CD4-positive, alpha-beta memory T cell (primary cell): ENCODE measurements around the gene DPH7. TPM values are rescaled to one million over a fixed set of nuclear protein-coding genes. Genes with fewer than 3 reads are reported as not detected.
"Not testable (repeated sequence)": the region's sequence is repeated elsewhere in the genome, so short reads cannot be mapped to it uniquely, and the experiment has no call there.

Experiments used
- CTCF ChIA-PET: fragments of 350-600 bp; sonication (Branson Sonifier 250); formaldehyde crosslinking; loops from one replicate; lab custom pipeline; 2021; ENCODE audit warnings: inconsistent platforms; ENCODE audit not compliant: partially characterized antibody; lab: Charles Lee
- POLR2A ChIA-PET: fragments of 350-600 bp; sonication (Branson Sonifier 250); formaldehyde crosslinking; loops from one replicate; lab custom pipeline; 2021; ENCODE audit not compliant: partially characterized antibody; lab: Charles Lee
- DNase-seq, 5 donors: peaks; one replicate each; pipeline versions ENCODE4 v3.0.0 to v3.0.0-alpha.2; 2020 to 2022; ENCODE audit warnings: mixed read lengths in 1 of 5
- H3K27ac ChIP-seq: one replicate; pipeline ENCODE4 v1.7.0; 2013; ENCODE audit warnings: low read depth, low read length
- H3K27me3 ChIP-seq: 2 replicates; pipeline ENCODE4 v1.7.0; 2013; ENCODE audit warnings: mild to moderate bottlenecking, low read length, moderate library complexity; ENCODE audit not compliant: insufficient read depth
- H3K36me3 ChIP-seq: 2 replicates; pipeline ENCODE4 v1.7.0; 2013; ENCODE audit warnings: mild to moderate bottlenecking, low read length, moderate library complexity; ENCODE audit not compliant: insufficient read depth
- H3K4me1 ChIP-seq: 2 replicates; pipeline ENCODE4 v1.7.0; 2013; ENCODE audit warnings: mild to moderate bottlenecking, low read length, moderate library complexity; ENCODE audit not compliant: insufficient read depth
- H3K4me3 ChIP-seq, 2 donors: one replicate each; pipeline ENCODE4 v1.7.0; 2013; ENCODE audit warnings: low read length in 2 of 2, mild to moderate bottlenecking in 1 of 2
- H3K9me3 ChIP-seq, 2 donors: one replicate each; pipeline ENCODE4 v1.7.0; 2013; ENCODE audit warnings: low read length in 2 of 2, control low read depth in 1 of 2; ENCODE audit not compliant: control insufficient read depth in 1 of 2
- H3K27ac Mint-ChIP-seq, 7 donors: one replicate each; pipeline ENCODE4 v1.8.0; 2020 to 2021; ENCODE audit warnings: mixed read lengths in 7 of 7, mild to moderate bottlenecking in 6 of 7, inconsistent platforms in 3 of 7, moderate library complexity in 3 of 7
- H3K27me3 Mint-ChIP-seq, 2 donors: one replicate each; pipeline ENCODE4 v1.8.0; 2020 to 2021; ENCODE audit warnings: mixed read lengths in 2 of 2
- H3K36me3 Mint-ChIP-seq, 2 donors: one replicate each; pipeline ENCODE4 v1.8.0; 2020 to 2021; ENCODE audit warnings: mixed read lengths in 2 of 2, inconsistent platforms in 1 of 2, mild to moderate bottlenecking in 1 of 2
- H3K4me1 Mint-ChIP-seq, 4 donors: one replicate each; pipeline ENCODE4 v1.8.0; 2020 to 2021; ENCODE audit warnings: mixed read lengths in 4 of 4, mild to moderate bottlenecking in 1 of 4
- H3K4me3 Mint-ChIP-seq, 8 donors: one replicate each; pipeline ENCODE4 v1.8.0; 2020 to 2021; ENCODE audit warnings: mixed read lengths in 8 of 8, mild to moderate bottlenecking in 7 of 8, moderate library complexity in 6 of 8, inconsistent platforms in 3 of 8
- H3K9me3 Mint-ChIP-seq, 8 donors: one replicate each; pipeline ENCODE4 v1.8.0; 2020 to 2021; ENCODE audit warnings: mixed read lengths in 8 of 8, mild to moderate bottlenecking in 5 of 8, inconsistent platforms in 3 of 8, moderate library complexity in 1 of 8
- intact Hi-C: fragments of 100-400 bp; cut with micrococcal nuclease; formaldehyde crosslinking; loops from one replicate; pipeline ENCODE4 v1.15.1; 2023
- polyA plus RNA-seq, 2 donors: library from polyadenylated mRNA; unstranded; fragments of 300-500 nt; fragmentation: Illumina TruSeq; gene quantifications; one replicate each; pipeline ENCODE4 v1.2.3, GENCODE V29; 2021
- total RNA-seq, 2 experiments: library from RNA; stranded (reverse); gene quantifications; one replicate each; pipeline ENCODE4 v1.2.3, GENCODE V29; 2021

The DPH7 gene
- total and polyA plus RNA-seq, 4 experiments from 2014 or later: 27.9 to 79.1 (median 53.5) TPM

- Histone ChIP-seq H3K36me3 (no peaks in the 10 kb centered on the region), H3K4me1 (no peaks in the 10 kb centered on the region), H3K4me3 (no peak overlapping the region), H3K27ac (no peak overlapping the region), H3K27me3 (no peaks in the 10 kb centered on the region), H3K9me3 (no peaks in the 10 kb centered on the region)
- DNase-seq: peak in 1 of 5 donors; percentile 2
- Mint-ChIP-seq H3K27ac (peak overlapping the region in 1 of 7 donors; percentile 29), H3K27me3 (no peaks in the 10 kb centered on the region), H3K4me1 (peaks cover 1 to 10% (median 4%) of the 10 kb centered on the region in 4 donors), H3K9me3 (no peaks in the 10 kb centered on the region), H3K4me3 (no peak overlapping the region), H3K36me3 (no peaks in the 10 kb centered on the region)
- intact Hi-C loops: no loop called here
- CTCF ChIA-PET: interaction anchor here (1.4 kb wide), 1 partner anchor 19 kb away, joined by 3 read pairs; no protein-coding TSS in a partner anchor
- POLR2A ChIA-PET: no interaction called here
Observed at GRCh38 chr9:137598943-137599342, 20.2 kb upstream of the DPH7 start.

- H3K4me1 Mint-ChIP-seq, H3K27ac ChIP-seq, H3K4me3 Mint-ChIP-seq, H3K4me1 ChIP-seq, H3K27me3 ChIP-seq, H3K9me3 ChIP-seq, H3K36me3 ChIP-seq, POLR2A ChIA-PET, H3K9me3 Mint-ChIP-seq, H3K27ac Mint-ChIP-seq, H3K4me3 ChIP-seq, intact Hi-C loops, H3K27me3 Mint-ChIP-seq, CTCF ChIA-PET, H3K36me3 Mint-ChIP-seq, DNase-seq: not testable (repeated sequence)
Observed at GRCh38 chr9:137596577-137596976, 17.9 kb upstream of the DPH7 start.

GRCh38 chr9:137593176-137593575 is 14.5 kb upstream of the DPH7 start:
- CTCF ChIA-PET: interaction anchor here (1.0 kb wide), 1 partner anchor 14 kb away, joined by 3 read pairs; no protein-coding TSS in a partner anchor
- Mint-ChIP-seq H3K36me3 (peaks cover 0 to 1% of the 10 kb centered on the region in 2 donors), H3K9me3 (no peaks in the 10 kb centered on the region), H3K4me3 (peak overlapping the region; percentile 18 to 63 (median 48)), H3K27me3 (no peaks in the 10 kb centered on the region), H3K27ac (peak overlapping the region in 2 of 7 donors; percentile 8 to 71), H3K4me1 (peaks cover 4 to 19% (median 10%) of the 10 kb centered on the region in 4 donors)
- Histone ChIP-seq H3K36me3 (no peaks in the 10 kb centered on the region), H3K9me3 (no peaks in the 10 kb centered on the region), H3K4me1 (peaks cover 20% of the 10 kb centered on the region), H3K27me3 (no peaks in the 10 kb centered on the region), H3K27ac (no peak overlapping the region), H3K4me3 (no peak overlapping the region)
- intact Hi-C loops: no loop called here
- POLR2A ChIA-PET: no interaction called here
- no peak for DNase-seq

- Histone ChIP-seq H3K27me3 (no peaks in the 10 kb centered on the region), H3K36me3 (peaks cover 3% of the 10 kb centered on the region), H3K27ac (no peak overlapping the region), H3K4me3 (no peak overlapping the region), H3K9me3 (no peaks in the 10 kb centered on the region), H3K4me1 (peaks cover 21% of the 10 kb centered on the region)
- intact Hi-C loops: no loop called here
- peak overlapping the region; percentile 18 to 63 (median 48) for H3K4me3 Mint-ChIP-seq
- POLR2A ChIA-PET: no interaction called here
- H3K4me1 Mint-ChIP-seq: peaks cover 5 to 23% (median 14%) of the 10 kb centered on the region in 4 donors
- H3K36me3 Mint-ChIP-seq: peaks cover 4 to 5% of the 10 kb centered on the region in 2 donors
- H3K27ac Mint-ChIP-seq: peak overlapping the region in 2 of 7 donors; percentile 8 to 71
- H3K9me3 Mint-ChIP-seq: no peaks in the 10 kb centered on the region
- no peak for DNase-seq
- CTCF ChIA-PET: interaction anchor here (1.0 kb wide), 1 partner anchor 13 kb away, joined by 3 read pairs; no protein-coding TSS in a partner anchor
- no peaks in the 10 kb centered on the region for H3K27me3 Mint-ChIP-seq
Observed at GRCh38 chr9:137592767-137593166, 14.0 kb upstream of the DPH7 start.

- H3K27me3 ChIP-seq: no peaks in the 10 kb centered on the region
- Mint-ChIP-seq H3K36me3 (peaks cover 14% of the 10 kb centered on the region in 2 donors), H3K9me3 (no peaks in the 10 kb centered on the region), H3K27me3 (no peaks in the 10 kb centered on the region), H3K4me3 (peak within 1 kb of the TSS; percentile 92 to 100 (median 96)), H3K27ac (peak within 1 kb of the TSS; percentile 89 to 97 (median 95)), H3K4me1 (peaks cover 5 to 24% (median 15%) of the 10 kb centered on the region in 4 donors)
- H3K4me3 ChIP-seq: peak within 1 kb of the TSS; percentile 23 to 52
- peak; percentile 85 to 93 (median 91) for DNase-seq
- ChIA-PET CTCF (interaction anchor here (0.7 to 1.9 kb wide), 2 partner anchors 12 to 14 kb away, joined by 4 read pairs; partner anchors contain the start of genes ARRDC1 and DPH7), POLR2A (interaction anchor here (0.6 to 1.6 kb wide), 8 partner anchors 10 to 39 kb away, joined by 3 to 14 read pairs (median 4); partner anchors contain the start of genes ARRDC1, DPH7, EHMT1 and MRPL41)
- H3K9me3 ChIP-seq: no peaks in the 10 kb centered on the region
- intact Hi-C loops: loop anchor here (1.0 to 2.0 kb wide), 4 partner anchors 11 to 800 kb away; partner anchors contain the start of genes ARRDC1 and TMEM141
- peak within 1 kb of the TSS; percentile 60 for H3K27ac ChIP-seq
- H3K36me3 ChIP-seq: peaks cover 13% of the 10 kb centered on the region
- H3K4me1 ChIP-seq: peaks cover 21% of the 10 kb centered on the region
Observed at GRCh38 chr9:137590469-137591383, 12.0 kb upstream of the DPH7 start, which contains the start of gene ZMYND19. TSS of gene ZMYND19 (minus strand) at chr9:137590512. CDS start at chr9:137590263, 249 bp downstream.

- peaks cover 13% of the 10 kb centered on the region for H3K36me3 ChIP-seq
- no peak overlapping the region for H3K27ac ChIP-seq
- POLR2A ChIA-PET: interaction anchor here (1.0 to 1.6 kb wide), 7 partner anchors 9 to 38 kb away, joined by 3 to 14 read pairs (median 6); partner anchors contain the start of genes ARRDC1, DPH7, EHMT1 and MRPL41
- H3K4me3 Mint-ChIP-seq: no peak overlapping the region
- peaks cover 21% of the 10 kb centered on the region for H3K4me1 ChIP-seq
- H3K36me3 Mint-ChIP-seq: peaks cover 14% of the 10 kb centered on the region in 2 donors
- peaks cover 5 to 24% (median 15%) of the 10 kb centered on the region in 4 donors for H3K4me1 Mint-ChIP-seq
- H3K27ac Mint-ChIP-seq: no peak overlapping the region
- intact Hi-C loops: loop anchor here (1.0 to 2.0 kb wide), 4 partner anchors 11 to 799 kb away; partner anchors contain the start of genes ARRDC1 and TMEM141
- no peaks in the 10 kb centered on the region for H3K27me3 ChIP-seq
- DNase-seq: no peak
- H3K27me3 Mint-ChIP-seq: no peaks in the 10 kb centered on the region
- no peak overlapping the region for H3K4me3 ChIP-seq
- H3K9me3 Mint-ChIP-seq: no peaks in the 10 kb centered on the region
- CTCF ChIA-PET: no interaction called here
- no peaks in the 10 kb centered on the region for H3K9me3 ChIP-seq
Observed at GRCh38 chr9:137590123-137590468, 11.4 kb upstream of the DPH7 start.
